ENCODE data around the gene CACNG8. TPM values are rescaled to one million over a fixed set of nuclear protein-coding genes. Genes with fewer than 3 reads are reported as not detected.

Gene CACNG8
- total and polyA plus RNA-seq, 8 donors: under 0.01 to 0.06 (median 0.03) TPM; not detected in 1

DNA sequence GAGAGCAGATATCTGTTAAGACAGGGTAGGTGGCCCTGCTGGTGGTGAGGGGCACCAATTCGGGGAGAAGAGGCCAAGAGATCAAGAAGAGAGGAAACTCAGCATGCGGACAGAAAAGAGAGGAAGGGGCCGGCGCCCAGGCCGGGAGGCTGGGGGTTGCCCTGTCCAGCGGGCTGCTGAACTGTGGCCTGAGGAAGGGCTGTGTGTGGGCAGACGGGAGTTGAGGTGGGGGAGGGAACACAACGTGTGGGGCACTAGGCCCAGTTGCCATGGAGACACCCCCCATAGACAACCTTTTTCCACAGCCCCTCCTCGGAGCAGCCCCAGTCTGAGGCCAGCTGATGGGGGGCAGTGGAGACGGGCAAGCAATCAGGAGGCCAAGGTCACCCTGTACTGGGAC is 2.5 kb upstream of the CACNG8 start:
- TF ChIP-seq, protein P1, sequence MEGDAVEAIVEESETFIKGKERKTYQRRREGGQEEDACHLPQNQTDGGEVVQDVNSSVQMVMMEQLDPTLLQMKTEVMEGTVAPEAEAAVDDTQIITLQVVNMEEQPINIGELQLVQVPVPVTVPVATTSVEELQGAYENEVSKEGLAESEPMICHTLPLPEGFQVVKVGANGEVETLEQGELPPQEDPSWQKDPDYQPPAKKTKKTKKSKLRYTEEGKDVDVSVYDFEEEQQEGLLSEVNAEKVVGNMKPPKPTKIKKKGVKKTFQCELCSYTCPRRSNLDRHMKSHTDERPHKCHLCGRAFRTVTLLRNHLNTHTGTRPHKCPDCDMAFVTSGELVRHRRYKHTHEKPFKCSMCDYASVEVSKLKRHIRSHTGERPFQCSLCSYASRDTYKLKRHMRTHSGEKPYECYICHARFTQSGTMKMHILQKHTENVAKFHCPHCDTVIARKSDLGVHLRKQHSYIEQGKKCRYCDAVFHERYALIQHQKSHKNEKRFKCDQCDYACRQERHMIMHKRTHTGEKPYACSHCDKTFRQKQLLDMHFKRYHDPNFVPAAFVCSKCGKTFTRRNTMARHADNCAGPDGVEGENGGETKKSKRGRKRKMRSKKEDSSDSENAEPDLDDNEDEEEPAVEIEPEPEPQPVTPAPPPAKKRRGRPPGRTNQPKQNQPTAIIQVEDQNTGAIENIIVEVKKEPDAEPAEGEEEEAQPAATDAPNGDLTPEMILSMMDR (IDR thresholded peaks at IDR 0.05): no peak
- Histone ChIP-seq H3K9me3 (no peaks in the 10 kb centered on the region), H3K36me3 (no peaks in the 10 kb centered on the region), H3K4me1 (no peaks in the 10 kb centered on the region), H3K27ac (no peak overlapping the region), H3K27me3 (no peaks in the 10 kb centered on the region), H3K4me3 (no peak overlapping the region)
- WGBS, 2 donors: 4% methylated on average over 10 of the region's 10 CpGs
- FAIRE-seq (no peak), DNase-seq (no peak), ATAC-seq (no peak)
- intact Hi-C loops (cut with DNase I): no loop called here

DNA sequence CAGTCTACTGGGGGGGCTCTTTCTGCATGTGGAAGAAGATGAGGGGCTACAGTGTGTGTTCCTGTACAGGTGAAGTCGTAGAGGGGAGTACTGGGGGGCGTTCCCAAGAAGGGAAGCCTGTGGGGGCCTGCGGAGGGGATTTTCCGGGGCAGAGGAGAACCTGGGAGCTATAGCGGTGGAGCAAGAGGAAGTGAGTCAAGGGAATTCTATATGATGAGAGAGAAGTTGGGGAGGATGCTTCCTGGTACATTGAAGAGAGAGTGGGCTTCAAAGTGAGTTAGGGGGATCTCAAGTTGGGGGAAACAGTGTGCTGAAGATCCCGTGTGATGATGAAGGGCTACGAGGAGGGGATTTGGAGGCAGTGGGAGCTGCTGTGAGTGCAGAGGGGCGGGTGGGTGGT is 1.9 kb upstream of the CACNG8 start:
- TF ChIP-seq, protein P1 (IDR thresholded peaks at IDR 0.05): no peak
- H3K27me3 ChIP-seq: no peaks in the 10 kb centered on the region
- H3K4me1 ChIP-seq: no peaks in the 10 kb centered on the region
- FAIRE-seq (no peak), ATAC-seq (no peak), DNase-seq (no peak)
- H3K36me3 ChIP-seq: no peaks in the 10 kb centered on the region
- 4 to 5% methylated on average over 8 of the region's 8 CpGs for WGBS, 2 donors
- intact Hi-C loops (cut with DNase I): no loop called here
- H3K9me3 ChIP-seq: no peaks in the 10 kb centered on the region
- no peak overlapping the region for H3K27ac ChIP-seq
- H3K4me3 ChIP-seq: no peak overlapping the region

DNA sequence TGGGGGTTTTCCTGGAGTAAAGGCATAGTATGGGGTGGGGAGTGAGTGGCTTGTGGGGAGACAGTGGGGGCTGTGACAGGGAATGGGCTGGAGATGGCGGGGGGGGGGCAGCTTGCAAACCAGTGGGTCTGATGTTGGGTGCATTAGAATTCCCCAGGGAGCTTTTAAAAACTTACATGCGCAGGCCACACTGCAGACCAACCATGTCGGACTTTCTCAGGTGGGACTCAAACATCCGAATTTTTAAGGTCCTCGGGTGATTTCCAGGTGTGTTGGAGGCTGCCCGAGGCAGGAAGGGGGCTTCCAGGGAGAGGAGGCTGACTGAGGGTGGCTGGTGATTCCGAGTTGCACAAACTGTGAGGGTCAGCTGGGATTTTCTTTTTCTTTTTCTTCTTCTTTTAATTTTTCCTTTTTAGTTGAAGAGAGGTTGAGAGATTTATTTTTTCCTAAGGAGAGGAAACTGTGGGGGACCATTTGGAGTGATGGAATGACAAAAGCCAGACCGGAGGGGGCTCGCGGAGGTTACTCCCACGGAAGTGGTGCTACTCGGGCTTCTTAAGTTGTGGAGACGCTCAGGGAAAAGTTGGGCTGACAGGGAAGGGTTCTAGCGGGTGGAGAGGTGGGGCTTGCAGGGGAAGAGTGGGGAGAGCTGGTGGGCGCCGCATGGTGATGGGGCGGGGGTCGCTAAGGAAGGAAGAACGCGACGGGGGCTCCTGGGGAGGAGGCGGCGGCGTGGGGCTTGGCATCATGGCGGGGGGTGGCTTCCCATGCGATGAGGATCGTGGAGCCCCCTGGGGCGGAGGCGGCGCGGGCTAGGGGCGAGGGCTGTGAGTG is 997 bp upstream of the CACNG8 start:
- H3K4me1 ChIP-seq: no peaks in the 10 kb centered on the region
- no peak for DNase-seq
- no peaks in the 10 kb centered on the region for H3K36me3 ChIP-seq
- no peak for FAIRE-seq
- 3% methylated on average over 31 to 32 of the region's 32 CpGs for WGBS, 2 donors
- no peak overlapping the region for H3K4me3 ChIP-seq
- H3K9me3 ChIP-seq: no peaks in the 10 kb centered on the region
- H3K27me3 ChIP-seq: peaks cover 0 to 5% (median 0%) of the 10 kb centered on the region in 4 donors
- H3K27ac ChIP-seq: no peak overlapping the region
- intact Hi-C loops (cut with DNase I): no loop called here
- TF ChIP-seq, protein P1 (IDR thresholded peaks at IDR 0.05): no peak
- ATAC-seq: no peak

DNA sequence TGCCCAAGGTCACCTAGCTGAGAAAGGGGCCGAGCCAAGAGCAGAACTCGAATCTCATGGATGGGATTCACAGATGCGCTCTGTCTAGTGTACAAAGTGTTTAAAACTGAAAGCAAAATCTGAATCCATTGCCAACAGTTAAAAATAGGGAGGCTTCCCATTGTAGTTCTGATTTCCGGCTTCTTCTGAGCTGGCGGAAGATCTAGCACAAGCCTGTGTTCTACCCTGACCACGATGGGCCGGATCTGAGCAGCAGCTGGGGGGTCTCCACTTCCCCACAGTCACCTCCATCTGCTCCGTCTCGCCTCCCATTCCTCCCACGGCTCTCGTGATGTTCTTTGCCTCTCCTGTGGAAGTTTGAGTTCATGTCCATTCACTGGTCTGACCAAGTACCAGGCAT is 2.4 kb downstream of the CACNG8 start:
- TF ChIP-seq, protein P1 (IDR thresholded peaks at IDR 0.05): no peak
- Histone ChIP-seq H3K4me3 (no peak overlapping the region), H3K9me3 (no peaks in the 10 kb centered on the region), H3K4me1 (no peaks in the 10 kb centered on the region), H3K36me3 (no peaks in the 10 kb centered on the region), H3K27ac (no peak overlapping the region), H3K27me3 (peaks cover 0 to 5% (median 0%) of the 10 kb centered on the region in 4 donors)
- intact Hi-C loops (cut with DNase I): no loop called here
- FAIRE-seq: no peak
- DNase-seq: no peak
- WGBS, 2 donors: 49 to 54% methylated on average over 11 of the region's 11 CpGs
- ATAC-seq: no peak

DNA sequence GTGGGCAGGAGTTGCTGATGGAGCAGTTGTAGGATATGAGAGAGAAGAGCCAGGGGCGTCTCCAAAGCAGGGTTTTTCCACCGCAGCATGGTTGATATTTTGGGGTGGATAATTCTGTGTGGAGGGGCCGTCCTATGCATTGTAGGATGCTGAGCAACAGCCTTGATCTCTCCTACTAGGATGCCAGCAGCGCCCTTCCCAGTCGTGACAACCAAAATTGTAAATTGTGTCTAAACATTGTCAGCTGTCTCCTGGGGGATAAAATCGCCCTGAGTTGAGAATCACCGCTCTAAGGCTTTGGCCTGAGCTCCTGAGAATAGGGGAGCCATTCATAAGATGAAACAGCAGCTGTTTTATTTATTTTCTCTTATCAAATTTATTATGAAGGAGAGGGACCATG is 4.2 kb downstream of the CACNG8 start:
- Histone ChIP-seq H3K4me1 (no peaks in the 10 kb centered on the region), H3K27ac (no peak overlapping the region), H3K9me3 (no peaks in the 10 kb centered on the region), H3K4me3 (no peak overlapping the region), H3K36me3 (no peaks in the 10 kb centered on the region), H3K27me3 (peaks cover 0 to 5% (median 0%) of the 10 kb centered on the region in 4 donors)
- FAIRE-seq: no peak
- no peak for ATAC-seq
- 49 to 59% methylated on average over 7 of the region's 7 CpGs for WGBS, 2 donors
- DNase-seq: no peak
- TF ChIP-seq, protein P1 (IDR thresholded peaks at IDR 0.05): no peak
- intact Hi-C loops (cut with DNase I): no loop called here
